ENCODE results near the gene OGFR. TPM values are rescaled to one million over a fixed set of nuclear protein-coding genes. Genes with fewer than 3 reads are reported as not detected.

Gene OGFR
- total RNA-seq, 1 donor from 2014 or later = 31.0 TPM

DNA sequence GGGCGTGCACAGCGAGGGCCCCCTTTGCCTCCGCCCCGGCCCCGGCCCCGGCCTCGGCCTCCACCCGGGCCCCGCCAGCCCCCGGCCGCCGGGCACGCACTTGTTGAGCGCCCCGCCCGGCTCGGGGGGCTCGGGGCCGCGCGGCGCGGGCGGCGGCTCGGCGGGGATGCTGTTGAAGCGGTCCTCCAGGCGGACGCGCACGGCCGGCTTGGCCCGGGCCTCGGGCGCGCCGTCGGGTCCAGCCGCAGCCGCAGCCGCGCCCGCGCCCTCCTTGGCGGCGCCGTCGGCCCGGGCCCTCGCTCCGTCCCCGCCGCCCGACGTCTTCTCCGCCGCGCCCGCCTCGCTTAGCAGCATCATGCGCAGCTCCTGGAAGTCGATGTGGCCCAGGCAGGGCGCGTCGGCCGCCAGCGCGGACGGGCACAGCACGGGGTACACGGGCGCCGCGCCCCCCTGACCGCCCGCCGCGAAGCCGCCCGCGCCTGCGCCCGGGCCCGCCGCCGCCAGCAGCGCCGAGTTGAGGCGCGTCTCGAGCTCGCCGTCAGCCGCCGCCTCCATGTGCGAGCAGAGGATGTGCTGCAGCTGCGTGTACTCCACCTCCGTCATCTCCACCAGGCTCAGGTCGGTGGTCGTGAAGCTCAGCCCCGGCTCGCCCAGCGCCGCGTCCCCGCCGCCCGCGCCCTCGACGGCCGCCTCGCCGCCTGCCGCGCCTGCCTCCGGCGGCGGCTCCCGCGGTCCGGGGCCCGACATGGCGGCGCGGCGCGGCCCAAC, 56.5 kb downstream of the OGFR start:
- H3K4me3 Mint-ChIP-seq (ENCODE audit: low read depth) = no peak overlapping the region

DNA sequence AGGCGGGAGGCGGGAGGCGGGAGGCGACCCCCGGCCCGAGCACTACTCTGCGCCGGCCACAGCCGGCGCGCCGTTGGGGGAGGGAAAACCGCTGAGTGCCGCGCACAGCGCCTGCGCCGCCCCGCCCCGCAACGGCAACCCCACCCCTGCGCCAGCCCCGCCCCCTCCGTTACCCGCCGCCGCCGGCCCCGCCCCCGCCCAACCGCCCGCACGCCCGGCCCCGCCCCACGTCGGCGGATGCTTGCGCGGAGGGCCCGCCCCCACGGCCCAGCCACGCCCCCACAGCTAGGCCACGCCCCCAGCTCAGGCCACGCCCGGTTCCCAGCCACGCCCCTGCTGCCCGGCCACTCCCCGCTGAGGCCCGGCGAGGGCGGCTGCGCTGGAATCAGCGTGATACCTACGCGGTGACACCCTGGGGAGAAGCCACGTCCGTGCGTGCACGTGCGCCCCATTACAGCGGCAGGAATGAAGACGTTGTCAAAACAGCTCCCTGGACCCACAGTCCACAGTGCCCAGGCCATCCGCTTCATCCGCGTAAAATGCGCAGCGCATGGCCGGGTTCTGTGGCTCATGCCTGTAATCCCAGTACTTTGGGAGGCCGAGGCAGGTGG, 57.2 kb downstream of the OGFR start, which contains the start of gene TCFL5:
TSS of gene TCFL5 (minus strand) at position 97 of the 611 bp plus-strand sequence. CDS start 152 bp downstream, outside the sequence.
- TF ChIP-seq, protein P1, sequence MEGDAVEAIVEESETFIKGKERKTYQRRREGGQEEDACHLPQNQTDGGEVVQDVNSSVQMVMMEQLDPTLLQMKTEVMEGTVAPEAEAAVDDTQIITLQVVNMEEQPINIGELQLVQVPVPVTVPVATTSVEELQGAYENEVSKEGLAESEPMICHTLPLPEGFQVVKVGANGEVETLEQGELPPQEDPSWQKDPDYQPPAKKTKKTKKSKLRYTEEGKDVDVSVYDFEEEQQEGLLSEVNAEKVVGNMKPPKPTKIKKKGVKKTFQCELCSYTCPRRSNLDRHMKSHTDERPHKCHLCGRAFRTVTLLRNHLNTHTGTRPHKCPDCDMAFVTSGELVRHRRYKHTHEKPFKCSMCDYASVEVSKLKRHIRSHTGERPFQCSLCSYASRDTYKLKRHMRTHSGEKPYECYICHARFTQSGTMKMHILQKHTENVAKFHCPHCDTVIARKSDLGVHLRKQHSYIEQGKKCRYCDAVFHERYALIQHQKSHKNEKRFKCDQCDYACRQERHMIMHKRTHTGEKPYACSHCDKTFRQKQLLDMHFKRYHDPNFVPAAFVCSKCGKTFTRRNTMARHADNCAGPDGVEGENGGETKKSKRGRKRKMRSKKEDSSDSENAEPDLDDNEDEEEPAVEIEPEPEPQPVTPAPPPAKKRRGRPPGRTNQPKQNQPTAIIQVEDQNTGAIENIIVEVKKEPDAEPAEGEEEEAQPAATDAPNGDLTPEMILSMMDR (IDR thresholded peaks at IDR 0.05; ENCODE audit: unreplicated experiment) = no peak
- H3K27me3 Mint-ChIP-seq = peaks cover 21% of the 10 kb centered on the region
- H3K4me1 Mint-ChIP-seq (ENCODE audit: low read depth) = peaks cover 4% of the 10 kb centered on the region
- H3K27ac Mint-ChIP-seq = peak within 1 kb of the TSS; percentile 77
- peak within 1 kb of the TSS; percentile 56 for H3K4me3 Mint-ChIP-seq (ENCODE audit: low read depth)
- DNase-seq (ENCODE audit: low spot score, unreplicated experiment) = peak; percentile 86
- peaks cover 3% of the 10 kb centered on the region for H3K36me3 Mint-ChIP-seq (ENCODE audit: insufficient read depth)
- no peaks in the 10 kb centered on the region for H3K9me3 Mint-ChIP-seq (ENCODE audit: low read depth)

More for the DNA sequence above, 56.5 kb downstream of the OGFR start:
- H3K36me3 Mint-ChIP-seq (ENCODE audit: insufficient read depth) = peaks cover 3% of the 10 kb centered on the region
- H3K4me1 Mint-ChIP-seq (ENCODE audit: low read depth) = peaks cover 4% of the 10 kb centered on the region
- TF ChIP-seq, protein P1 (IDR thresholded peaks at IDR 0.05; ENCODE audit: unreplicated experiment) = no peak
- H3K27me3 Mint-ChIP-seq = peaks cover 21% of the 10 kb centered on the region
- H3K27ac Mint-ChIP-seq = no peak overlapping the region
- no peak for DNase-seq (ENCODE audit: low spot score, unreplicated experiment)
- H3K9me3 Mint-ChIP-seq (ENCODE audit: low read depth) = no peaks in the 10 kb centered on the region

Other genes starting within 250 kb of the OGFR start
- gene SLCO4A1, start 162.3 kb upstream of the OGFR start, total RNA-seq = 2.6 and 3.6 TPM in 2 replicates
- gene NTSR1, start 96.0 kb upstream of the OGFR start, total RNA-seq = 0.13 TPM in 1 of 2 replicates, not detected in the other
- gene MRGBP, start 8.4 kb upstream of the OGFR start, total RNA-seq = 12.4 and 13.8 TPM in 2 replicates
- gene COL9A3, start 12.2 kb downstream of the OGFR start, total RNA-seq = 81.5 and 84.3 TPM in 2 replicates
- gene TCFL5, start 57.0 kb downstream of the OGFR start, total RNA-seq = 7.7 and 7.9 TPM in 2 replicates
- 68.2 and 71.2 TPM in 2 replicates for gene DIDO1, start 121.7 kb downstream of the OGFR start, total RNA-seq
- 66.7 and 71.6 TPM in 2 replicates for gene GID8, start 133.3 kb downstream of the OGFR start, total RNA-seq
- gene SLC17A9, start 147.9 kb downstream of the OGFR start, total RNA-seq = 8.0 and 8.3 TPM in 2 replicates
- gene BHLHE23, start 202.1 kb downstream of the OGFR start, total RNA-seq = not detected in 2 replicates

All from progenitor cell of endocrine pancreas (in vitro differentiated cells).